GM18870 (cell line): ENCODE results near the gene TEDC2.
"Not testable (repeated sequence)": the region's sequence is repeated elsewhere in the genome, so short reads cannot be mapped to it uniquely, and the experiment has no call there.

Experiments
- ATAC-seq: cut with Tn5 transposase; IDR thresholded peaks from one replicate; pipeline ENCODE4 v1.9.1; 2021; ENCODE audit warnings: moderate library complexity; ENCODE audit not compliant: unreplicated experiment

The TEDC2 gene

DNA sequence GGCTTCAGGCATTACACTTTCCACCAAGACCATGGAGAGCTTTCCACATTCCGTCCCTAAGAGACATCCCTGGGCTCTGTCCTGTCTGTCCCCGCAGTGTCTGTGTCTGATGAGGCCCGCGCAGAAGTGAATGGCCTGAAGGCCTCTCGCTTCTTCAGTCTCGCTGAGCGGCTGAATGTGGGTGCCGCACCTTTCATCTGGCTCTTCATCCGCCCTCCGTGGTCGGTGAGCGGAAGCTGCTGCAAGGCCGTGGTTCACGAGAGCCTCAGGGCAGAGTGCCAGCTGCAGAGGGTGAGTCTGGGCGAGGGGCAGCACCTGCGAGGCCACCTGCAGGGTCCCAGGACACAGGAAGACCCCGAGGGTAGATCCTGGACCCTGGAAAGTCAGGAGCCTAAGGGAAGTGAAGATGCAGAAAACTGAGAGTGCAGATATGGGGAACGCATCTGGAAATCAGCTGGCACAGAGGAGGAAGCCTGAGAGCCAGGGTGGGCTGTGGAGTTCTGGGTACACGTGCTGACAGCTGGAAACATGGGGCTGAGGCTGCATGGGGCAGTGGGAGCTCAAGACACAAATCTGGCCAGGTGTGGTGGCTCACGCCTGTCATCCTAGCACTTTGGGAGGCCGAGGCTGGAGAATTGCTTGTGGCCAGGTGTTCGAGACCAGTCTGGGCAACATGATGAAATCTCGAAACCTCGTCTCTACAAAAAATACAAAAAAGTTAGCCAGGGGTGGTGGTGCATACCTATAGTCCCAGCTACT, 22.7 kb upstream of the TEDC2 start:
- ATAC-seq = no peak

DNA sequence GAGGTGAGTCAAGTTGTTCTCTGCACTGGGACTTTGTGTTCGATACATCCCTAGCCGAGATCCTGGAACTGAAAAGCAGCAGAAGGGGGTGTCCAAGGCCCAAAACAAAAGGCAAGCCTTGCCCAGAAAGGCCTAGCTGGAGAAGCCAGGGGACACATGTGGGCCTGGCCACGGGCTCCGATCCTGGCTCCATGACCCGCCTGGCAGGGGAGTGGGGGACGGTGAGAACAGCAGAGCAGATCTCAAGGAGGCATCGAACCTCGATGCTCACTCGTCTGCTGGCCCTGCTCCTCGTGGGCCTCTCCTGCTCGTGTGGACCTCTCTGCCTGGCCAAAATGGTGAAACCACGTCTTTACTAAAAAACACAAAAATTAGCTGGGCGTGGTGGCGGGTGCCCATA, 21.8 kb upstream of the TEDC2 start:
- ATAC-seq = no peak

DNA sequence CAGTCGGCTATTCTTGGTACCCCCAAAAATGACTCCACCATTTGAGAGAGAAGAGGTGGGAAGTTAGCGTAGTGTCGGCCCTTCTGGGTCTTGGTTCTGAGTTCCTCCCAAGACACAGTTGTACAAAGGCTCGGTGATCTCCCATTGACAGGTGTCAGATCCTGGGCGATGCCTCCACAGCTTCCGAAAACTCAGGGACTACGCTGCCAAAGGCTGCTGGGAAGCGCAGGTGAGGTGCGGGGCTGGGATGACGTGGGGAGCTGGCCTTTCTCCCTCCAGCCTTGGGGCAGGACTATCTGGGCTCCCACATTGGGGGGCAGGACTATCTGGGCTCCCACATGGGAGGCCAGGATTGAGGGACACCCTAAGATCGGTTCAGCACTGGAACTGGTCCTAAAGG, 20.3 kb upstream of the TEDC2 start:
- ATAC-seq = no peak

DNA sequence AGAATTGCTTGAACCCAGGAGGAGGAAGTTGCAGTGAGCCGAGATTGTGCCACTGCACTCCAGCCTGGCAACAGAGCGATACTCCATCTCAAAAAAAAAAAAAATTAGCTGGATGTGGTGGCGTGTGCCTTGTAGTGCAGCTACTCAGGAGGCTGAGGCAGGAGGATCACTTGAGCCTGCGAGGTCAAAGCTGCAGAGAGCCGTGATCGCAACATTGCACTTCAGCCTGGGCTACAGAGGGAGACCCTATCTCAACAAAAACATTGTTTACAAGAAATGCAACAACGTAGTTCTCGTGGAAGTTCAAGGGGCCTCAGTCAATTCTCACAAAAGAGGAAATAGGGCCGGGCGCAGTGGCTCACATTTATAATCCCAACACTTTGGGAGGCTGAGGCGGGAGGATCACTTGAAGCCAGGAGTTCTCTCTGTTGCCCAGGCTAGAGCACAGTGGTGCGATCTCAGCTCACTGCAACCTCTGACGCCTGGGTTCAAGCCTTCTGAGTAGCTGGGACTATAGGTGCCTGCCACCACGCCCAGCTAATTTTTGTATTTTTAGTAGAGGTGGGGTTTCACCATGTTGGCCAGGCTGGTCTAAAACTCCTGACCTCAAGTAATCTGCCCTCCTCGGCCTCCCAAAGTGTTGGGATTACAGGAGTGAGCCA, 18.6 kb upstream of the TEDC2 start:
- not testable (repeated sequence) for ATAC-seq

DNA sequence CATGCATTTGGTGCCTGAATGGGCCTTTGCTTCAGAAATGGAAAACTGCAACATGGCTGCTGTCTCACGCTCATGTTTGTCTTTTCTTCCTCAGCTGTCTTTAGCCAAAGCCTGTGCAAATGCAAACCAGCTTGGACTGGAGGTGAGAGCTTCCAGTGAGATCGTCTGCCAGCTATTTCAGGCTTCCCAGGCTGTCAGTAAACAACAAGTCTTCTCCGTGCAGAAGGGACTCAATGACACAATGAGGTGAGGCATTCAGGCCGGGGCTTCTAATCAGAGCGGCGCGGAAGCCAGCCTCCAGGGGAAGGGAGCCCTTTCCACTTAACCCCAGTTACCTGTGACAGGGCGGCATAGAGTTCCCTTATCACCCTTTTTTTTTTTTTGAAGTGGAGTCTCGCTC, 16.4 kb upstream of the TEDC2 start:
- no peak for ATAC-seq

DNA sequence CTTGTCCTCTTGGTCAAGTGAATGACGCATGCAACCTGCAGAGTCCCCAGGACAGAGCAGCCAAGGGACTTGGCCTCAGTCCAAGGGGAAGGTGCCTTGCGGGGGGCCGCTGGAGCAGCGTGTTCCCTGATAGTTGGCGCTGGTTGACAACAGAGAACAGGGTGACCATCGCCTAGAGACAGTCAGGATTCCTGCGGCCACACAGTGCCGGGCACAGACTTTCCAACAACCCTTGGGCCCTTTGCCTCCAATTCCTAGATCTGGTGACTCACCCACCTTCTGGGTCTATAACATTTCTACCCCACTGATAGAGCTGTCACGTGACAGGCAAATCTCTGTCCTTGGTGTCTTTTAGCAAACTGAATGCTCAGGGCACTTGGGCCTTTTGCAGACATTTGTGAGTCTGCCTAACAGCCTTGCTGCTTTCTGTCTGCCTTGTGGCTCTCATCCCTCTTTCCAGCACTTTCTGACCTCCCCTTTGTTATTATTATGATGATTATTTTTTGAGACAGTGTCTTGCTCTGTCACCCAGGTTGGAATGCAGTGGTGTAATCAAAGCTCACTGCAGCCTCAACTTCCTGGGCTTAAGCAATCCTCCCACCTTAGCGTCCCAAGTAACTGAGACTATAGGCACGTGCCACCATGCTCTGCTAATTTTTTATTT, 11.9 kb upstream of the TEDC2 start:
- no peak for ATAC-seq

DNA sequence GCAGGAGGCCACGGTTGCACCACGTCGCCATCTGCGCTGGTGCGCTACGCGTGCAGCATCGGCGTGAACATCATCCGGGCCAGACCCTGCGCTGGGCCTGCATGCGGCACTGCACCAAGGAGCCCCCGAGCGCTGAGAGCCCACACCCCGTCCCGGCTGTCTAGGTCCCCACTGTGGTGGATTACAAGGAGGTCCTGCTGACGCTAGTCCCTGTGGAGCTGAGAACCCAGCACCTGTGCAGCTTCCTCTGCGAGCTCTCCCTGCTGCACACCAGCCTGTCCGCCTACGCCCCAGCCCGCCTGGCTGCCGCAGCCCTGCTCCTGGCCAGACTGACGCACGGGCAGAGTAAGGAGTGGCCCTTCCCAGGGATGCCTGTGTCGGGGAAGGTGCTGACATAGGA, 10.8 kb upstream of the TEDC2 start:
- no peak for ATAC-seq

DNA sequence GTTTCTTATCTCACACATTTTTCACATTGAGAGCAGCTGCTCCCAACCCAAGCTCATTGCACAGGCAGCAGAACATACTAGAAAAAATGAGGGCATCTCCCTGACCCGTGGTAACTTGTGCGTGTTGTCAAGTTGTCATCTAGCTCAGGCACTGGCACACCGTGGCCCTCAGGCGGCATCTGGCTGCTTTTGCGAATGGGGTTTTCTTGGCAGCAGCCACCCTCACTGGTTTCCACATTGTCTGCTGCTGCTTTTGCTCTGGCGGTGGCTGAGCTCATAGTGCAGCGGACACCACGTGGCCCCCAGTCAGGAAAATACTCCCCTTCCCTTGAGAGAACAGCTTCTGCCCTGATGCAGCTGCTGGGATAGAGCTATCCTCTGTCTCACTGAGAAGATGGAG, 9.4 kb upstream of the TEDC2 start:
- no peak for ATAC-seq

DNA sequence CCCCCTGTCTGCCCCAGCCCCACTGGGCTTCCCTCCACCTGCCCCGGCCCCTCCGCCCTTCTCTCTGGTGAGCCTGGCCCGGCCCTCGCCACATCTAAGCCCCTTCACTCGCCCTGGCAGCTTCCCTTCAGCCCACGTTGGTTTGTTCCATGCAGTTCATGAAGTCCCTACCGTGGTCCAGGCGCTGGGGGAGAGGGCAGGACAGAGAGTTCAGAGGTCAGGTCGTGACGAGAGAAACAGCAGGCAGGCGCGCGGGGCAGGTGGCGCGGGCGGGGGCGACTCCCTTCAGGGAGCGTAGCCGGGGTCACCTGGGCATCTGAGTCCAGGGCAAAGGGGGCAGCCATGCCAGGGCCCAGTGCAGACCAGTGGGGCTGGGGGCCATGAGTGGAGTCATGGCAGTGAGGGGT, 8.9 kb upstream of the TEDC2 start:
- ATAC-seq = no peak

DNA sequence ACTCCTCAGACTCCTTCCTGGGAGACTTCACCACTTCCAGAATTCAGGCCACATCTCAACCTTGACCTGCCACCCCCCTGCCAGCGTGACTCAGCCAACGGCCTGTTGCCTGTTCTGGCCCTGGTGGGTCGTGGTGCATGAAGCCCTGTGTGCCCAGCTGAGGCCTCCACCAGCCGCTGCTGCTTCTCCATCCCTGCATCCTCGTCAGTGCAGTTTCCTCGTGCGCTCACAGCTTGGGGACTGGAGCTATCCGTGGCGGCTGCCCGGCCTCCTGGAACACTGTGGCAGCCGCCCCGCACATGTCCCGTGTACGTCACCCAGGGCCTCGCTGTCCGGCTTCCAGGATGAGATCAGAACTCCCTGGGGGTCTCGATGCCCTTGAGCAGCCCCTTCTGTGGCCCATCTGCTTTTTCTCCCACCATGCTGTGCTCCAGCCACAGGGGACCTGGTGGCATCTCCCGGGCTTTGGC, 8.0 kb upstream of the TEDC2 start:
- ATAC-seq = no peak

DNA sequence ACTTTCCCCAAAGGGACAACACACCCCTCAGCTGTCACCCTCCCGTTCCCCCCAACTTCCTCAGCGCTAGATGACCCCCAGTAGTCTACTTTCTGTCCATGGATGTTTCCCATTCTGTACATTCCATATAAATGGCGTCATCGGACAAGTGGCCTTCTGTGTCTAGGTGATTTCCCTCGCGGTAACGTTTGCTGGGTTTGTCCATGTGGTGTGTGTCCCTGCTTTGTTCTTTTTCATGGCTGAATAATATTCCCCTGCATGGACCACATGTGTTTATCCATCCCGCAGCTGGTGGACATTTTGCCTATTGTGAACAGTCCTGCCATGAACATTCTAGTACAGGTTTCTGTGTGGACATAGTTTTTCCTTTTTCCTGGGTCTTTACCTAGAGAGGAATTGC, 7.3 kb upstream of the TEDC2 start:
- ATAC-seq = no peak

DNA sequence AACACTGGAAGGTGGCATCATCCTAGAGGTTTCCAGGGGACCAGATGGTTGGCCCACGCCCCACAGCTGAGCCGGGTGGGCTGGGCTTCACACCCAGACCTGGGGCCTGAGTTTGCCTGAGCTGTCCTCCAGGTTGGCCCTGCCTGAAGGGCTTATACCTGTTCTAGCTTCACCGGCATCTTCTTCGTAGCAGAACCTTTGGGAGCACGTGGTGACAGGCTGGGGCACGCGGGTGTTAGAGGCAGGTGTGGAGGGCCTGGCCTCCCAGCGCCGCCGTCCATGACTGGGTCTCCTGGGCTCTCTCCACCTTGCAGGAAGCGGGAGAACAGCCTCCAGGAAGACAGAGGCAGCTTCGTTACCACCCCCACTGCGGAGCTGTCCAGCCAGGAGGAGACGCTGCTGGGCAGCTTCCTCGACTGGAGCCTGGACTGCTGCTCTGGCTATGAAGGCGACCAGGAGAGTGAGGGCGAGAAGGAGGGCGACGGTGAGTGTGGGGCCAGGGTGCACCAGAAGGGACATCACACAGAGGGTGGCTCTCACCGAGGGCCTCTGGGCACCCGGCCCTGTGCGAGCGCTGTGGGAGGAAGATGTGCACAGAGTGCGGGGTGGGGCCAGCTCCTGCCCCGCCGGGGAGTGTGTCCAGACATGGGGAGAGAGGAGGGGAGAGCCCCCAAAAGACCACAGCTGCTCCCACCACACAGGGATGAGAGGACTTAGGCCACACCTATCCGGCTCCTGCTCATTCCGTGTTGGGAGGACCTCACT, 4.6 kb upstream of the TEDC2 start:
- ATAC-seq = no peak

DNA sequence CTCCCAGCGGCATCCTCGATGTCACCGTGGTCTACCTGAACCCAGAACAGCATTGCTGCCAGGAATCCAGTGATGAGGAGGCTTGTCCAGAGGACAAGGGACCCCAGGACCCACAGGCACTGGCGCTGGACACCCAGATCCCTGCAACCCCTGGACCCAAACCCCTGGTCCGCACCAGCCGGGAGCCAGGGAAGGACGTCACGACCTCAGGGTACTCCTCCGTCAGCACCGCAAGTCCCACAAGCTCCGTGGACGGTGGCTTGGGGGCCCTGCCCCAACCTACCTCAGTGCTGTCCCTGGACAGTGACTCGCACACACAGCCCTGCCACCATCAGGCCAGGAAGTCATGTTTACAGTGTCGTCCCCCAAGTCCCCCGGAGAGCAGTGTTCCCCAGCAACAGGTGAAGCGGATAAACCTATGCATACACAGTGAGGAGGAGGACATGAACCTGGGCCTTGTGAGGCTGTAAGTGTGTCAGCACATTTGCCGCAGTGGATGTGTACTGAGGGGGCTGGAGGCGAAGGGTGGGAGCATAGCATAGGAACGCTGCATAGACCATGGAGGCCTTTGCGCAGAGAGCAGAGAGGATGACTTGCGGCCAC, 3.3 kb upstream of the TEDC2 start:
- no peak for ATAC-seq

DNA sequence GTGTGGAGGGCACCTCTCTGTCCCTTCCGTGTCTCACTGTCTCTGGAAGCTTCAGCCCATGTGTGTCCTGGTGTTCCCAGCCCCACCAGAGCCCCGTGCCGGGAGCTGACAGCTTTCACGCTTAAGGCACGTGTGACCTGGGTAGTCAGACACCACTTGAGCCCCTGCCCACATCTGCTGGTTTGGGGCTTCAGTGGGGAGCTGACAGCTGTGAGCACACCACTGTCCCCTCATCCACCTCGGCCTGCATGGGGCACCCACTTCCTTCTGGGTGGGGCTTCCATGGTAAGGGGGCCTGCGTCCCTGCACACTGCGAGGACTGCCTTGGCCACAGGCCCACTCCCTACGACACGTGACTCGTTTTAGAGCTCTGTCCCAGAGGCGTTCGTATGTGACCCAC, 2.6 kb upstream of the TEDC2 start:
- no peak for ATAC-seq

DNA sequence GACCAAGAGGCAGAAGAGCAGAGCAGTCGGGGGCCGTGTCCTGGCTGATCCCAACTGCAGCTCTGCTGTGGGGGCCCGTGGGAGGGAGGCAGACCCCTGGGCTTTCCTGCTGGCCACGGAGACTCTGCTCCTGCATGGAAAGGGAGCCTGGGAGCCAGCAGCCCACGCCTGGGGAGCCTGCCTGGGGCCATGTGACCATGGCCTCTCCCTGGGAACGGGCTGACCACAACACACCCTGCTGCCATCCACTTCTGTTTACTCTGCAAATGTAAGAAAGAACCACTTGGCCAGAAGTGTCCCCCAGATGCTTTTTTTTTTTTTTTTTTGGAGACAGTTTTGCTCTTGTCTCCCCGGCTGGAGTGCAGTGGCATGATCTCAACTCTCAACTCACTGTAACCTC, 2.0 kb upstream of the TEDC2 start:
- ATAC-seq = no peak

DNA sequence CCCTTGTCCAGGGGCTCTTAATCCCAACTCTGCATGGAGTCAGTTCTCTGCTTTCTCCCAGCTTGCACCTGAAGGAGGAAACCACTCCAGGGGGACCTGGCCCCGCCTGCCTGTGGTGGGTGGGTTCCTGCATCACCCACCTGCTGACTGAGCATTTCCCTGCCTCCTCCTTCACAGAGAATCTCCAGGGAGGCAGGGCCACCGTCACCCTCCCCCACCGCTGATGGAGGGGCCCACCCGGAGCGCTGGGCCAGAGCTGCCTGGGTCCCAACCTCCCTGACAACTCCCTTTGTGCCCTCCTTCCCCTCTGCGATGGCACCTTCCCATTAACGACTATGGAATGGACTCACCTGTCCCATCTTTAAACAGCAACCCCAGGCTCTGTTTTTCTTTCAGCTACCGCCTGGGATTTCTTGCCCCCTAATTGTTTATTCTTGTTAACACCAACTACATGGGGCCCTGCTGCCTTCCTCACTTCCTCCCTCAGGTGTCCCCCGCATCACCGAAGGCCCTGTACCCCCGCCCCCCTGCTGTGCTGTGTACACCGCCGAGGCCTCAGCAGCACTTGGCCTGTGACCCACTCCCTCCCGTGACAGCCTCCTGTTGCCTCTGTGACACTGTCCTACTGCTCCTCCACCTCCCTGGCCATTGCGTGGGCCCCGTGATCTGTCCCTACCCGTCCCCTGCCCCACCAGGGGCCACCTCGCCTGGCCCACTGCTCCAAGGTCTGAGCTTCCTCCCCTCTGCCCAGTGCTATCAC, 842 bp upstream of the TEDC2 start:
- no peak for ATAC-seq

DNA sequence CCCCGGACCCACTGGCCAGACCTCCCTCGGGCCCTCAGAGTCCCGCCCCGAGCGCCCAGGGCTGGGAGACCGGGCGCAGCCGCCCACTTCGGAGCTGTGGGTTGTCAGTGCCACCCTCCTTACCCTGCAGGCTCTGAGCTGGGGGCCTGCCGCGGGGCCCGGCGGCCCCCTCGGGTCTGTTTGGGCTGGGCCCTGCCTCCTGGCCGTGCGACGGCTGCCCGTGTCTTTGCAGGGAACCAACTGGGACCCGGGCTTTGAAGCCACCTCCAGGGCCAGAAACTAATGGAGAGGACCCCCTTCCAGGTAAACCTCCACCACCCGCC, 443 bp downstream of the TEDC2 start:
- no peak for ATAC-seq

DNA sequence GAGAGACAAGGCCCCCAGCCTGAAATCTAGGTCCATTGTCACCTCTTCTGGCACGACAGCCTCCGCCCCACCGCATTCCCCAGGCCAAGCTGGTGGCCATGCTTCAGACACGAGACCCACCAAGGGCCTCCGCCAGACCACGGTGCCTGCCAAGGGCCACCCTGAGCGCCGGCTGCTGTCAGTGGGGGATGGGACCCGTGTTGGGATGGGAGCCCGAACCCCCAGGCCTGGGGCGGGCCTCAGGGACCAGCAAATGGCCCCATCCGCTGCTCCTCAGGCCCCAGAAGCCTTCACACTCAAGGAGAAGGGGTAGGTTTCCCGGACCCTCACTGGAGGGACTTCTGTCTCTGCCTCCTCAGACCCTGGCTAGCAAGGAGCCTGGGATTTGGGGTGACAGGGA, 1.0 kb downstream of the TEDC2 start:
- ATAC-seq = no peak

DNA sequence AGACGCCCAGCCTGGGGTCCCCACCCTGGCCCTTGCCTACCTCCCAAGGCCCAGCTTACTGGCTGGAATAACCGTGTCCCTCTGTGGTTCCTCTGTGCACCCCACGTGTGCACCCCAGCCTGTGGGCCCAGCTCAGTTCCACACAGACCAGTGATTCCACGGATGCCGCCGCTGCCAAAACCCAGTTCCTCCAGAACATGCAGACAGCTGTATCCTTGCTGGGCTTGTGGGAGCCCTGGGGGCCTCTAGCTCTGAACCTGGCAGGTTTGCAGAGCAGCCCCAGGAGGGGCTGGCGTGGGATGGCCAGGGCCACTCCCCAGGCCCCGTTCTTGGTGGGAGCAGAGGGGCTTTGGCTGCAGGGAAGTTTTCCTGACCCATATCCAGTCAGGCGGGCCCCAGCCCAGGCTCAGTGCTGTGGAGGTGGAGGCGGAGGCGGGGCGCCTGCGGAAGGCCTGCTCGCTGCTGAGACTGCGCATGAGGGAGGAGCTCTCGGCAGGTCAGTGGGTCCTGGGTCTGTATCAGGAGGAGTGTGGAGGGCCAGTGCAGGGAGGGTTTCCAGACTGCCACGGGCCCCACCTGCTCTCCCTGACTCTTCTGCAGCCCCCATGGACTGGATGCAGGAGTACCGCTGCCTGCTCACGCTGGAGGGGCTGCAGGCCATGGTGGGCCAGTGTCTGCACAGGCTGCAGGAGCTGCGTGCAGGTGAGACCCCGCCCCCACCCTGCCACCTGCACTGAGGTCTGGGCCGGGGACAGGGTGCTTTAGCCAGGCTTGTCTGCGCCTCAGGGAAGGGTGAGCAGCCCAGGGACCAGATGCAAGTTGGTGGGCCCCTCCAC, 2.3 kb downstream of the TEDC2 start:
- ATAC-seq = no peak

DNA sequence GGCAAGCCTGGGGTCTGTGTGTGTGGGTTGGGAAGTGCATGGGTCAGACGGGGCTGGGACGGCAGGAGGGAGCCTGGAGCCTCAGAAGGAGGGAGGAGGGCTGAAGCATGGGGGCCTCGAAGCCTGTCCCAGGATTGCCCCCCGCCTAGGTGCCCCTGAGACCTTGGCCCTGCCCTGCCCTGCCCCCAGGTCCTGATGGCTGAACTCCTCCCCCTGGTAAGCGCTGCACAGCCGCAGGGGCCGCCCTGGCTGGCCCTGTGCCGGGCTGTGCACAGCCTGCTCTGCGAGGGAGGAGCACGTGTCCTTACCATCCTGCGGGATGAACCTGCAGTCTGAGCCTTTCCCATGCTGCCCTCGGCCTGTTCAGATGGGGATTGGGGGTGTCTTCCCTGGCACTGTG, 4.4 kb downstream of the TEDC2 start:
- no peak for ATAC-seq
